Measurements from ENCODE around the gene MKRN2OS. TPM values are rescaled to one million over a fixed set of nuclear protein-coding genes. Genes with fewer than 3 reads are reported as not detected.

Gene MKRN2OS
- total RNA-seq, 2 experiments from 2014 or later, result not detected

DNA sequence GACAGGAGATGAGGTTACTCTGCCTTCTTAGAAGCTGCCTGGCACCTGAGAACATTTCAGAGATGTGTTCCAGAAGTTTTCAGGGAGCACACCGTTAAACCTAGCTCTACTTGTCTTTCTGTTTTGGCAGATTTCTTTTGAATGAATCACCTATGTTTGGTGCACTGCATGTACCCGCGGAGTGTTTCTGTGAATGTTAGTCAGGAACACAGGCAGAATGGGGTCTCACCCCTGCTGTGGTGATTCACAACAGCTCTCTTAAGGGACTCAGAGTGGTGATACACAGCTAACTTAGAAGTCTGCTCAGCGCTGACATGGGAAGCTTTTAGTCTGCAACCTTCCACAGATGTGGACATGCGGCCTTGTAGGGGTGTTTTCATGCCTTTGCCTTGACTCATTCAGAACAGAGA, 37.0 kb downstream of the MKRN2OS start:
- ChIA-PET CTCF (interaction anchor here (1.5 kb wide), 1 partner anchor 24 kb away, joined by 4 read pairs; the partner anchor contains the start of gene TSEN2), POLR2A (interaction anchor here (0.6 to 1.6 kb wide), 4 partner anchors 21 to 156 kb away, joined by 3 to 4 read pairs (median 3); partner anchors contain the start of gene TSEN2)
- H3K9me3 Mint-ChIP-seq (ENCODE audit: insufficient read depth), result no peaks in the 10 kb centered on the region
- no peaks in the 10 kb centered on the region for H3K4me1 Mint-ChIP-seq (ENCODE audit: low read depth)
- no peaks in the 10 kb centered on the region for H3K27me3 Mint-ChIP-seq (ENCODE audit: low read depth)
- H3K4me3 Mint-ChIP-seq, result no peak overlapping the region
- H3K36me3 Mint-ChIP-seq (ENCODE audit: low read depth), result peaks cover 10% of the 10 kb centered on the region
- no peak overlapping the region for H3K27ac Mint-ChIP-seq
- DNase-seq (no peak), ATAC-seq (no peak)

GRCh38 chr3:12507591-12508281, 37.6 kb downstream of the MKRN2OS start:
- ChIA-PET POLR2A (interaction anchor here (0.6 to 1.6 kb wide), 4 partner anchors 22 to 157 kb away, joined by 3 to 4 read pairs (median 3); partner anchors contain the start of gene TSEN2), CTCF (interaction anchor here (1.5 kb wide), 1 partner anchor 23 kb away, joined by 4 read pairs; the partner anchor contains the start of gene TSEN2)
- Mint-ChIP-seq H3K27me3 (ENCODE audit: low read depth) (no peaks in the 10 kb centered on the region), H3K9me3 (ENCODE audit: insufficient read depth) (no peaks in the 10 kb centered on the region), H3K4me3 (no peak overlapping the region), H3K36me3 (ENCODE audit: low read depth) (peaks cover 13% of the 10 kb centered on the region), H3K27ac (no peak overlapping the region), H3K4me1 (ENCODE audit: low read depth) (no peaks in the 10 kb centered on the region)
- ATAC-seq (no peak), DNase-seq (no peak)

DNA sequence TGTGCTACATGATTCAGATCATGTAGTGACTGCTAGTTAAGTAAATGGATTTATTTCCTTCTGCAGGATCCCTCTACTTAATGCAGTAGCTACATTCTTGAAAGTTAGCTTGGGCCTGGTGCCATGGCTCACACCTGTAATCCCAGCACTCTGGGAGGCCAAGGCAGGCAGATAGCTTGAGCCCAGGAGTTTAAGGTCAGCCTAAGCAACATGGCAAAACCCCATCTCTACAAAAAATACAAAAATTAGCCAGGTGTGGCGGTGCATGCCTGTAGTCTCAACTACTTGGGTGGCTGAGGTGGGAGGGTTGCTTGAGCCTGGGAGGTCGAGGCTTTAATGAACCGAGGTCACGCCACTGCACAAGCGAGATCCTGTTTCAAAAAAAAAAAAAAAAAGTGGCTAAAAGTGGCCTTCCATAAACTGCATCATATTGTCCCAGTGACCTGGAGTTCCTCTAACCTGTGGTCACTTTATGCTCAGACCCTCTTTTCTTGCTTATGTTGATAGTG, 39.0 kb downstream of the MKRN2OS start:
- no peak for ATAC-seq
- Mint-ChIP-seq H3K27me3 (ENCODE audit: low read depth) (no peaks in the 10 kb centered on the region), H3K4me1 (ENCODE audit: low read depth) (no peaks in the 10 kb centered on the region), H3K36me3 (ENCODE audit: low read depth) (peaks cover 15% of the 10 kb centered on the region), H3K27ac (no peak overlapping the region), H3K9me3 (ENCODE audit: insufficient read depth) (no peaks in the 10 kb centered on the region), H3K4me3 (no peak overlapping the region)
- POLR2A ChIA-PET, result no interaction called here
- CTCF ChIA-PET, result no interaction called here
- no peak for DNase-seq

DNA sequence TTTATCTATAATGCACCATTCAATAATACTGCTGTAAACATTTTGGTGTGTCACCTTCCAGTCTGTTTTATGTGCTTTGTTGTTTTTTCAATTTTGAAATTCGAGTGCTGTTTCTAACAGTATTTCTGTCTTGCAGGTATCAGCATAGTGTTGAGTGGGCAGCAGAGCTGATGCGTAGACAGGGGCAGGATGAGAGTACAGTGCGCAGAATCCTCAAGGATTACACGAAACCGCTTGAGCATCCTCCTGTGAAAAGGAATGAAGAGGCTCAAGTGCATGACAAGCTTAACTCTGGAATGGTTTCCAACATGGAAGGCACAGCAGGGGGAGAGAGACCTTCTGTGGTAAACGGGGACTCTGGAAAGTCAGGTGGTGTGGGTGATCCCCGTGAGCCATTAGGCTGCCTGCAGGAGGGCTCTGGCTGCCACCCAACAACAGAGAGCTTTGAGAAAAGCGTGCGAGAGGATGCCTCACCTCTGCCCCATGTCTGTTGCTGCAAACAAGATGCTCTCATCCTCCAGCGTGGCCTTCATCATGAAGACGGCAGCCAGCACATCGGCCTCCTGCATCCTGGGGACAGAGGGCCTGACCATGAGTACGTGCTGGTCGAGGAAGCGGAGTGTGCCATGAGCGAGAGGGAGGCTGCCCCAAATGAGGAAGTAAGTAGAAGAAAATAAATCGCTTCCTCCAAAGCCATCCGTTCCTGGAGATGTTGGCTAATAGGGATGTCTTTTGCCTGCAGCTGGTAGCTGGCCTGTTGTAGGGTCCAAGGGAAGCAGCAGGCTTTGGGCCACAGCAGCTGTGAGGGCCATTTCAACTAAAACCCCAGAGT, 42.0 kb downstream of the MKRN2OS start:
- ATAC-seq (no peak), DNase-seq (no peak)
- POLR2A ChIA-PET, result no interaction called here
- Mint-ChIP-seq H3K4me3 (no peak overlapping the region), H3K4me1 (ENCODE audit: low read depth) (no peaks in the 10 kb centered on the region), H3K27me3 (ENCODE audit: low read depth) (no peaks in the 10 kb centered on the region), H3K36me3 (ENCODE audit: low read depth) (peaks cover 17% of the 10 kb centered on the region), H3K27ac (no peak overlapping the region), H3K9me3 (ENCODE audit: insufficient read depth) (no peaks in the 10 kb centered on the region)
- CTCF ChIA-PET, result interaction anchor here (1.4 kb wide), 1 partner anchor 10 kb away, joined by 3 read pairs; no protein-coding TSS in a partner anchor

DNA sequence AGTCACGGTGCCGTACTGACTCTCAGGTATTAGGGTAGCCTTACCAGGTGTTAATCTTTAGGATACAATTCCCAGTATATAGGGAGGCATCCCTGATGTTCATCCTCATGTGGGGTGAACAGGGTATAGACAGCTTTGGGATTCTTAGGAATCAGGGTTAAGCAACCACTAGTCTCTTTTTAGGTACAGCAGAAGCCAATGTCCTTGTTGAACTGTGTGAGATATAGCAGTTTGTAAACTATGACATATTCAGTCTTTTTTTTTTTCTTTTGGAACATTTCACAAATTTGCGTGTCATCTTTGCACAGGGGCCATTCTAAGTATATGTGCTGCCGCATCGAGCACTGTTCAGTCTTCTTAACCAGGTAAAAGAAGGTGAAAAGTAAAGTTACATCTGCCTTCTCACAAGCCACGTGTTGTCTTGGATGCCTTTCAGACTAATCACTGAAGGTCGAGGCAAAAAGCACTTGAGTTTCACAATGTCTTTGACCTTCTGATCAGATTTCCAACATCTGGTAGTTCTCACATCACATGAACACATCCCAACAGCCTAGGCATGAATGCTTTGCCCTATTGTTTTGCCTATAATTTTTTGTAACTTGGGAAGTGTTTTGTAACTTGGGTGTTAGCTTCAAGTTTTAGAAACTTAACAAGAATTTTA, 43.8 kb downstream of the MKRN2OS start:
- H3K36me3 Mint-ChIP-seq (ENCODE audit: low read depth), result peaks cover 21% of the 10 kb centered on the region
- ATAC-seq (no peak), DNase-seq (no peak)
- H3K27ac Mint-ChIP-seq, result no peak overlapping the region
- CTCF ChIA-PET, result interaction anchor here (0.8 kb wide), 1 partner anchor 106 kb away, joined by 3 read pairs; no protein-coding TSS in a partner anchor
- H3K4me1 Mint-ChIP-seq (ENCODE audit: low read depth), result no peaks in the 10 kb centered on the region
- POLR2A ChIA-PET, result no interaction called here
- H3K4me3 Mint-ChIP-seq, result no peak overlapping the region
- H3K9me3 Mint-ChIP-seq (ENCODE audit: insufficient read depth), result no peaks in the 10 kb centered on the region
- no peaks in the 10 kb centered on the region for H3K27me3 Mint-ChIP-seq (ENCODE audit: low read depth)

DNA sequence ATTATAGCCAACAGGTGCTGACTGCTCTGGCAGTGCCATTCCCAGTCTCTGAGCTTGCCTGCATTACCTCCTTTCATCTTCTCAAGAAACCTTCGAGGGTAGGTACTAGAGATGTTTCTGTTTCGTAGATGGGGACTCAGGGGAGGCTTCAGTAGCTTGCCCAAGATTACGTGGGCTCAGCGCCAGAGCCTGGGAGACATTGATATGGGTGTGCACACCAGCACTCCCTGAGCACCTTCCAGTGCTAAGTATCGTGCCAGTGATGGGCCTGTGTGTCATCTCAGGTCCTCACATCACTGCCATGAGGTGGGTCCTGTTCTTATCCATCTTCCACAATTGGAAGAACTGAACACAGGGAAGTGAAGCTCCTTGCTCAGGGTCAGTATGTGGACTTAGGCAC, 45.8 kb downstream of the MKRN2OS start:
- Mint-ChIP-seq H3K27ac (no peak overlapping the region), H3K4me1 (ENCODE audit: low read depth) (no peaks in the 10 kb centered on the region), H3K9me3 (ENCODE audit: insufficient read depth) (no peaks in the 10 kb centered on the region), H3K36me3 (ENCODE audit: low read depth) (peaks cover 19% of the 10 kb centered on the region), H3K4me3 (no peak overlapping the region), H3K27me3 (ENCODE audit: low read depth) (no peaks in the 10 kb centered on the region)
- ATAC-seq, result no peak
- POLR2A ChIA-PET, result no interaction called here
- CTCF ChIA-PET, result no interaction called here
- no peak for DNase-seq

DNA sequence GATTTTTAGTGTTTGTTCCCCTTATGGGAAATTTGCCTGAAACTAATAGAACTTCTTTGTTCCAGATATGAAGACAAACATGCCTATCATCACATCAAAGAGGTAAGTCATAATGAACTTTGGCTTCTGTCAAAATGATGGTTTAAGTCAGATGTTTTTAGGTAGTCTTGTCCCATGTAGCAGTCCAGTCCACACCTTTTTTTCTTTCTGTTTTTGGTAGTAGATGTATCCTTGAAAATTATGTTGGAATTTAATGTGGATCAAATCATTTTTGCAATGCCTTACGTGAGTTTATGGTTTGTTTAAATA, 48.9 kb downstream of the MKRN2OS start:
- CTCF ChIA-PET, result interaction anchor here (1.6 kb wide), 1 partner anchor 56 kb away, joined by 3 read pairs; no protein-coding TSS in a partner anchor
- Mint-ChIP-seq H3K27me3 (ENCODE audit: low read depth) (no peaks in the 10 kb centered on the region), H3K27ac (no peak overlapping the region), H3K4me1 (ENCODE audit: low read depth) (no peaks in the 10 kb centered on the region), H3K9me3 (ENCODE audit: insufficient read depth) (no peaks in the 10 kb centered on the region), H3K4me3 (no peak overlapping the region), H3K36me3 (ENCODE audit: low read depth) (peaks cover 21% of the 10 kb centered on the region)
- no peak for ATAC-seq
- POLR2A ChIA-PET, result no interaction called here
- DNase-seq, result no peak

DNA sequence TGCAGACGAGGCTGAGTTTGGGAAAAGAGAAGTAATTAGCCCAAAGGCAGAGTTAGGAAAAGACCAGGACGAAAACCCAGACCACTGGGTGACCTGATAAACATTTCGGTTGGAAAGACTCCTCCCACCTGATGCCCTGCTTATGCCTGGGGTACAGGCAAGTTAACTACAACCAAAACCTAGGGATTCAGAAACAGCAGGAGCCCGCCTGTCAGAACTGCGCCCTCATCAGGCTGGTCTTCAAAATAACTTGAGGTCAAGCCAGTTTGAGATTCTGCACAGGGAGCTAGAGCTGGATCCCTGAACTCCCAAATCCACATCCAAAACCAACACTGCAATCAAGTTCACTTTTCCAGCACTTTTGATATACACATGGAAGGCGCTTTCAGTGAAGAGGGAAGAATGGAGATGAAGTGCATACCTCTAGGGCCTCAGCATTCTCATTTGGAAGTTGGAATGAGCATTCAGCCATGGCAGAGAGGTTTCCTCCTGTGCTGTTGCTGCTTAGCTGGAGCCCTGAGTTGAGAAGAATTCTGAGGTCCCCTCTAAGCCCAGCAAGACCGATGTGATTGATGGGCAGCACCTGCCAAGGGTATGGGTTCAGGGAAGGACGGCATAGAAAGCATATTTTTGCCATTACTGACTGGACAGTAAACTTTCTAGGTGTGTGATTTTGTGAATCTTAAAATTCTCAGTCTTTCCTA, 49.4 kb downstream of the MKRN2OS start:
- DNase-seq (no peak), ATAC-seq (no peak)
- ChIA-PET POLR2A (no interaction called here), CTCF (interaction anchor here (0.7 to 1.6 kb wide), 4 partner anchors 14 to 94 kb away, joined by 3 to 4 read pairs (median 3); no protein-coding TSS in a partner anchor)
- H3K27me3 Mint-ChIP-seq (ENCODE audit: low read depth), result no peaks in the 10 kb centered on the region
- H3K27ac Mint-ChIP-seq, result no peak overlapping the region
- no peaks in the 10 kb centered on the region for H3K4me1 Mint-ChIP-seq (ENCODE audit: low read depth)
- peaks cover 20% of the 10 kb centered on the region for H3K36me3 Mint-ChIP-seq (ENCODE audit: low read depth)
- no peaks in the 10 kb centered on the region for H3K9me3 Mint-ChIP-seq (ENCODE audit: insufficient read depth)
- no peak overlapping the region for H3K4me3 Mint-ChIP-seq

DNA sequence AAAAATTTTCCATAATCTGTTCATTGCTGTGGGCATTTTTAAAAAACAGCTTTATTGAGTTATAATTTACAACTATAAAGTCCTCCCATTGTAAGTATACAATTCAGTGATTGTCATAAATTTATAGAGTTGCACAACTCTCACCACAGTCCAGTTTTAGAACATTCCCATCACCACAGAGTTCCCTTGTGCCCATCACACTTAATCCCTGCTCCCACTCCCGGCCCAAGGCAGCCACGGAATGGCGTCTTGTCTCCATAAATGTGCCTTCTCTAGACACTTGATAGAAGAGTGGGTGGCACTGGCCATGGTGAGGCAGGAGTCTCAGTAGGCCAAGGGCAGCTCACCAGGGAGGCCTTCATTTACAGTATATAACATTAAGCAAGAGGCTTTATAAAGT, 54.8 kb downstream of the MKRN2OS start:
- DNase-seq (no peak), ATAC-seq (no peak)
- Mint-ChIP-seq H3K4me3 (no peak overlapping the region), H3K36me3 (ENCODE audit: low read depth) (peaks cover 28% of the 10 kb centered on the region), H3K9me3 (ENCODE audit: insufficient read depth) (no peaks in the 10 kb centered on the region), H3K27ac (no peak overlapping the region), H3K4me1 (ENCODE audit: low read depth) (peaks cover 6% of the 10 kb centered on the region), H3K27me3 (ENCODE audit: low read depth) (no peaks in the 10 kb centered on the region)
- POLR2A ChIA-PET, result no interaction called here
- CTCF ChIA-PET, result no interaction called here

DNA sequence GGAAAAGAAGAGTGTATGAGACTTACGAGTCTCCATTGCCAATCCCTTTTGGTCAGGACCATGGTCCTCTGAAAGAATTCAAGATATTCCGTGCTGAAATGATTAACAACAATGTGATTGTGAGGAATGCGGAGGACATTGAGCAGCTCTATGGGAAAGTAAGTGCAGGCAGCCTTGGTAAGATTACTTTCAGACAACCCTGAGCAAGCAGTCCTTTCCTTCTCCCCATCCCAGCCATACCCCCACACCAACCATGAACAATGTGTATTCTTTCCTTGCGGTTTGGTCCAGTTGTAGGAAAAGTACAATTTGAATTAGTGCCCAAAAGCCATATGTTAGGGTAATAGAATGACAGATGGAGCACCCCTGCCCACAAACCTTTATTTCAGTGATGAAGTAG, 55.5 kb downstream of the MKRN2OS start:
- ChIA-PET POLR2A (no interaction called here), CTCF (interaction anchor here (1.3 kb wide), 1 partner anchor 10 kb away, joined by 4 read pairs; no protein-coding TSS in a partner anchor)
- Mint-ChIP-seq H3K27me3 (ENCODE audit: low read depth) (no peaks in the 10 kb centered on the region), H3K36me3 (ENCODE audit: low read depth) (peaks cover 28% of the 10 kb centered on the region), H3K27ac (no peak overlapping the region), H3K4me3 (no peak overlapping the region), H3K9me3 (ENCODE audit: insufficient read depth) (no peaks in the 10 kb centered on the region), H3K4me1 (ENCODE audit: low read depth) (peaks cover 14% of the 10 kb centered on the region)
- ATAC-seq (no peak), DNase-seq (no peak)

All from activated CD8-positive, alpha-beta T cell treated with anti-CD3 and anti-CD28 coated beads, Interleukin-2, amount 10 ng/mL, durations not matched to agents 7 days and 5 days (primary cell).